Stomach smooth muscle (tissue), 2 donors: ENCODE data around the gene EEF2K.

Experiments used
- H3K27ac ChIP-seq: one replicate; pipeline ENCODE4 v1.7.0; 2013; ENCODE audit warnings: mild to moderate bottlenecking, low read length, inconsistent platforms
- H3K27me3 ChIP-seq, 2 donors: one replicate each; pipeline ENCODE4 v1.7.0; 2013; ENCODE audit warnings: low read length in 2 of 2; ENCODE audit not compliant: insufficient read depth in 2 of 2, control insufficient read depth in 1 of 2
- H3K36me3 ChIP-seq, 2 donors: one replicate each; pipeline ENCODE4 v1.7.0; 2013; ENCODE audit warnings: low read length in 2 of 2; ENCODE audit not compliant: control insufficient read depth in 2 of 2, insufficient read depth in 2 of 2
- H3K4me1 ChIP-seq: one replicate; pipeline ENCODE4 v1.7.0; 2013; ENCODE audit warnings: low read length; ENCODE audit not compliant: control insufficient read depth, insufficient read depth
- H3K4me3 ChIP-seq, 2 donors: one replicate each; pipeline ENCODE4 v1.7.0; 2013; ENCODE audit warnings: low read length in 2 of 2
- H3K9ac ChIP-seq, 2 donors: one replicate each; pipeline ENCODE4 v1.7.0; 2013; ENCODE audit warnings: low read length in 2 of 2, mild to moderate bottlenecking in 1 of 2
- H3K9me3 ChIP-seq, 2 donors: one replicate each; pipeline ENCODE4 v1.7.0; 2013; ENCODE audit warnings: low read length in 2 of 2; ENCODE audit not compliant: control insufficient read depth in 2 of 2
- donor health status: healthy.
- donor health status: Pancreatic carcinoma.

Gene EEF2K

DNA sequence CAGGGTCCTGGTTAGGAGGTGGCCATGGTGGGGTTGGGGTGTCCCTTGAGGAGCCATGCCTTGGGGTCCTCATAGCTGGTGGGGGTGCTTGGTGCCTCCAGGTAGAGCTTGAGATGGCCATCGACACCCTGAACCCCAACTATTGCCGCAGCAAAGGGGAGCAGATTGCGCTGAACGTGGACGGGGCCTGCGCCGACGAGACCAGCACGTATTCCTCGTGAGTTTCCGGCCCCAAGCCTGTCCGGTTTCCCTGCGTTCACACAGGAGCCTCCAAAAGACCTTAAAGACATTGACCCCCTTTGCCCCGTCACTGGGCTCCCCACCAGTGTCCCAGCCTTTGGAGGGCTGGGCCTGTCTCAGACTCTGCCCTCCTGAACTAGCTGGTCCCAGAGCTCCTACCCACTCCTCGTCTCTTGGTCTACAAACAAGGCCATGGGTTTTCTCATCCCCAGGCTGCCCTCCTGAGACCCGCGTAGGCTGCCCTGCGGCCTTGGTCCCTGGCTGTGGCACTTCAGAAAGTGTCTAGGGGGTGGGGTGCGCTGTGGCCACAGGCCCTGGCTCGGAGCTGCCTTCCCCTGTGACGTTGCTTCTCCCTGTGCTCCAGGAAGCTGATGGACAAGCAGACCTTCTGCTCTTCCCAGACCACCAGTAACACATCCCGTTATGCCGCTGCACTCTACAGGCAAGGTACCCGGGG is 102.9 kb downstream of the EEF2K start:
- no peak overlapping the region for H3K4me3 ChIP-seq
- H3K9me3 ChIP-seq: no peaks in the 10 kb centered on the region
- H3K36me3 ChIP-seq: peaks cover 50 to 66% of the 10 kb centered on the region in 2 donors
- no peak overlapping the region for H3K27ac ChIP-seq
- H3K27me3 ChIP-seq: no peaks in the 10 kb centered on the region
- no peak overlapping the region for H3K9ac ChIP-seq
- no peaks in the 10 kb centered on the region for H3K4me1 ChIP-seq

- Histone ChIP-seq H3K9me3 (no peaks in the 10 kb centered on the region), H3K4me3 (no peak overlapping the region), H3K27ac (no peak overlapping the region), H3K36me3 (peaks cover 55 to 58% of the 10 kb centered on the region in 2 donors), H3K9ac (no peak overlapping the region), H3K4me1 (no peaks in the 10 kb centered on the region), H3K27me3 (no peaks in the 10 kb centered on the region)
Measured at GRCh38 chr16:22311520-22311919, 105.4 kb downstream of the EEF2K start.

DNA sequence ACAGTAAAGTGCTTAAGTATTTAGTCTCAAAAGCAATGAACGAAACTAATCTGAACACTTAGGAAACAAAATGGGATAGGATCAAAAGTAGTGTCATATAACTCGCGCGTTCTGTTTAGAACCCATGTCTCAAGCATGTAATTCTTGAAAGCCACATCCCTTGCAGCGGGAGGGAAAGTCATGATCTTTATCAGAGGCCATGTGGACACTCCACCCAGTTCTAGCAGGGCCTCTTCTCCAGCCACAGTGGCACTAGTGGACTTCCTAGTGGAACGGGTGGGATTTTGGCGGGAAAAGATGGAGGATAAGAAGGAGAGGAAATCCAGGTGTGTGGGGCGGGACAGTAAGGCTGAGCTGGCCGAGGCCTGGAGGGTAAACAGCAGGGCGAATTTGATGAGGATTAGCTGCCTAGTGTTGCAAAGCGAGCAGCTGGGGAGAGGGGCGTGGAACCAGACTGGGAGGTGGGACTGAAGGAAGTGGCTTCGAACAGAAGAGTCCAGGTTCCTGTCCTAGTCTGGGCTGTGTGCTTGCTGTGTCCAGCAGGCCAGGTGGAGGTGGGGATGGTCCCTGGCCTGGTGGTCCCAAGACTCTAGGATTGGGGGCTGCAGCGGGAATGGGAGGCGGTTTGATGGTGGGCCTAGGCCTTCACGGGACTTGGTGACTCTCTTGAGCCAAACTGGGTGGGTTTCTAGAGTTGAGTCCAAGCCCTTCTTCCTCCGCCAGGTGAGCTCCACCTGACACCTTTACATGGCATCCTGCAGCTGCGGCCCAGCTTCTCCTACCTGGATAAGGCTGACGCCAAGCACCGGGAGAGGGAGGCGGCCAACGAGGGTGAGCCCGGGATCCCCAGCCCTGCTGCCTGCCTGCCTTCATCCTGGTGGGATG is 107.1 kb downstream of the EEF2K start:
- Histone ChIP-seq H3K4me1 (no peaks in the 10 kb centered on the region), H3K27me3 (no peaks in the 10 kb centered on the region), H3K9ac (no peak overlapping the region), H3K27ac (no peak overlapping the region), H3K9me3 (no peaks in the 10 kb centered on the region), H3K36me3 (peaks cover 45 to 53% of the 10 kb centered on the region in 2 donors), H3K4me3 (no peak overlapping the region)

DNA sequence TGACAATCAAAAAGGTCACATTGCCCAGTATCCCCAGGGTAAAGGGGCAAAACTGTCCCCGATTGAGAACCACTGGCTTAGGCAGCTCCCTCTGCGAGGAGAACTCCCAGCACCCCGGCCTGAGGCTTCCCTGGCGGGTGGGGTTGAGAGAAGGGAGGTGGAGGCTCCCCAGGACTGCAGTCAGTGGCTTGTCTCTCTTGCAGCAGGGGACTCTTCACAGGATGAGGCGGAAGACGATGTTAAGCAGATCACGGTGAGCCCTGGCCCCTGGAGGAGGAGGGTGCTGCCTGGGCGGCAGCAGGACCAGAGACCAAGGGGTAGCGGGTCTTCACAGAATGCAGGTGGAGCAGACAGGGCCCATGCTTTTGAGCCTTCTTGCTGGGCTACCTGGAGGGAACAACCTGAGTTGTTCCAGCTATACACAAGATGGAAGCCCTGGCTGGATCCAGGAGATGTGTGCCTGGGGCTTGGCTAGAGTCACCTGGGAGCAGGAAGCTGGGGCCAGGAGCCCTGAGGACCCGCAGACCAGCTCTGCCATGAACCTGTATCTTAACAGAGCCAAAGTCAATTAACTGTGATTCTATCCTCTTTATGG is 107.9 kb downstream of the EEF2K start:
- no peak overlapping the region for H3K9ac ChIP-seq
- no peak overlapping the region for H3K4me3 ChIP-seq
- peaks cover 40 to 51% of the 10 kb centered on the region in 2 donors for H3K36me3 ChIP-seq
- H3K4me1 ChIP-seq: no peaks in the 10 kb centered on the region
- H3K9me3 ChIP-seq: no peaks in the 10 kb centered on the region
- no peaks in the 10 kb centered on the region for H3K27me3 ChIP-seq
- H3K27ac ChIP-seq: no peak overlapping the region

- Histone ChIP-seq H3K9ac (no peak overlapping the region), H3K27me3 (no peaks in the 10 kb centered on the region), H3K4me3 (no peak overlapping the region), H3K36me3 (peaks cover 31 to 45% of the 10 kb centered on the region in 2 donors), H3K4me1 (no peaks in the 10 kb centered on the region), H3K27ac (no peak overlapping the region), H3K9me3 (no peaks in the 10 kb centered on the region)
Measured at GRCh38 chr16:22314661-22315626, 108.9 kb downstream of the EEF2K start.

- Histone ChIP-seq H3K27me3 (no peaks in the 10 kb centered on the region), H3K9ac (no peak overlapping the region), H3K27ac (no peak overlapping the region), H3K4me1 (no peaks in the 10 kb centered on the region), H3K9me3 (no peaks in the 10 kb centered on the region), H3K36me3 (peaks cover 32 to 44% of the 10 kb centered on the region in 2 donors), H3K4me3 (no peak overlapping the region)
Measured at GRCh38 chr16:22315979-22316378, 109.9 kb downstream of the EEF2K start.

GRCh38 chr16:22316411-22316811 is 110.3 kb downstream of the EEF2K start:
- no peaks in the 10 kb centered on the region for H3K27me3 ChIP-seq
- no peak overlapping the region for H3K27ac ChIP-seq
- H3K9ac ChIP-seq: no peak overlapping the region
- H3K4me3 ChIP-seq: no peak overlapping the region
- peaks cover 33 to 48% of the 10 kb centered on the region in 2 donors for H3K36me3 ChIP-seq
- H3K4me1 ChIP-seq: peaks cover 2% of the 10 kb centered on the region
- no peaks in the 10 kb centered on the region for H3K9me3 ChIP-seq

GRCh38 chr16:22317001-22317530 is 111.0 kb downstream of the EEF2K start:
- H3K36me3 ChIP-seq: peaks cover 31 to 48% of the 10 kb centered on the region in 2 donors
- peaks cover 7% of the 10 kb centered on the region for H3K4me1 ChIP-seq
- H3K9ac ChIP-seq: no peak overlapping the region
- H3K9me3 ChIP-seq: no peaks in the 10 kb centered on the region
- H3K27me3 ChIP-seq: no peaks in the 10 kb centered on the region
- H3K27ac ChIP-seq: no peak overlapping the region
- H3K4me3 ChIP-seq: no peak overlapping the region

- H3K36me3 ChIP-seq: peaks cover 31 to 50% of the 10 kb centered on the region in 2 donors
- H3K4me1 ChIP-seq: peaks cover 7% of the 10 kb centered on the region
- H3K4me3 ChIP-seq: no peak overlapping the region
- H3K9ac ChIP-seq: no peak overlapping the region
- no peaks in the 10 kb centered on the region for H3K9me3 ChIP-seq
- H3K27me3 ChIP-seq: no peaks in the 10 kb centered on the region
- no peak overlapping the region for H3K27ac ChIP-seq
Measured at GRCh38 chr16:22317625-22318024, 111.5 kb downstream of the EEF2K start.
